ENCODE data around the gene SLC9A9. TPM values are rescaled to one million over a fixed set of nuclear protein-coding genes. Genes with fewer than 3 reads are reported as not detected.
A peak's percentile ranks its signal among the peaks of the same experiment; 100 is the strongest.
"Not testable (repeated sequence)": the region's sequence is repeated elsewhere in the genome, so short reads cannot be mapped to it uniquely, and the experiment has no call there.

The SLC9A9 gene
- total and polyA plus RNA-seq, 2 donors = 20.5 to 21.2 TPM

DNA sequence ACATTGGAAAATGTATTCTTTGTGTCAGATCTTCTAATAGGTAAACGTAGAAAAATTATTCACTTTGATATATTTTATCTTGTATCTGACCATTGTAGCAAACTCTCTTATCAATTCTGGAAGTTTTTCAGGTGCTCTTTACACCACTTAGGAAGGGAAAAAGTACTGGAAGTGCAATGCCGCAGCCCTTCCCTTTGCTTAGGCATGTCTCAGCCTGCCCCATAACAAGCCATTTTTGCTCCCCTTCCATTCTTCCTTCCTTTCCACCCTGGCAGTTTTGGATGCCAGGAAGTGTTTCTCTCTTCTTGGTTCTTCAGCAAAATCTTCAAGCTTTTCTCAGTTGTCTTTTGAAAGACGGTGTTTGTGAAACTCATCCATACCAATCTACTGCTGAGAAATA, 34.9 kb upstream of the SLC9A9 start:
- no peak for DNase-seq (ENCODE audit: low read depth in 6 of 9, low spot score in 9 of 9)
- Histone ChIP-seq H3K27me3 (ENCODE audit: control insufficient read depth in 2 of 2, insufficient read depth in 1 of 2, low read length in 1 of 2) (no peaks in the 10 kb centered on the region), H3K9me3 (ENCODE audit: control insufficient read depth in 2 of 2, insufficient read depth in 1 of 2, low read length in 1 of 2) (no peaks in the 10 kb centered on the region), H3K36me3 (ENCODE audit: control insufficient read depth in 2 of 2, insufficient read depth in 2 of 2, low read length in 1 of 2) (no peaks in the 10 kb centered on the region), H3K27ac (ENCODE audit: low read depth in 1 of 2, low read length in 1 of 2) (no peak overlapping the region), H3K4me1 (ENCODE audit: control insufficient read depth in 2 of 2, insufficient read depth in 2 of 2, low read length in 2 of 2) (no peaks in the 10 kb centered on the region), H3K4me3 (ENCODE audit: low read length in 2 of 2) (no peak overlapping the region)
- 93% methylated on average over 3 of the region's 3 CpGs for WGBS

DNA sequence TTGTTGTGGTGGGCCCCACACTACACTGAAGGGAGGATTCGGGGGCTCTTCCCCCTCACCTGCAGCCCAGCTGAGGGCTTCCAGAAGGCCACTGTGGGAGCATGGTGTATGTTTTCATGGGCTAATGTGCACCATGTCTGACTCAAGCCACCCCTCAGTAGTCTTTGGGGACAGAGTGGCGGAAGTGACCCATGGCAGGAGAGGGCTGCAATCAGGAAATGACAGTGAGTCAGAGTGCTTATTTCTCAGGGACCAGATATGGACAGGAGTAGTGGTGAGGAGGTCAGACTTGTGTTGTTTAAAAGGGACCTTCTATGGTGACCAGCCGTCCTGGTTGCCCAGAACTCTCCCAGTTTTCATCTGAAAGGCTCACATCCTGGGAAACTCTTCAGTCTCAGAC, 32.8 kb upstream of the SLC9A9 start:
- Histone ChIP-seq H3K27ac (ENCODE audit: low read depth in 1 of 2, low read length in 1 of 2) (no peak overlapping the region), H3K27me3 (ENCODE audit: control insufficient read depth in 2 of 2, insufficient read depth in 1 of 2, low read length in 1 of 2) (no peaks in the 10 kb centered on the region), H3K36me3 (ENCODE audit: control insufficient read depth in 2 of 2, insufficient read depth in 2 of 2, low read length in 1 of 2) (no peaks in the 10 kb centered on the region), H3K4me3 (ENCODE audit: low read length in 2 of 2) (no peak overlapping the region), H3K4me1 (ENCODE audit: control insufficient read depth in 2 of 2, insufficient read depth in 2 of 2, low read length in 2 of 2) (no peaks in the 10 kb centered on the region), H3K9me3 (ENCODE audit: control insufficient read depth in 2 of 2, insufficient read depth in 1 of 2, low read length in 1 of 2) (no peaks in the 10 kb centered on the region)
- DNase-seq (ENCODE audit: low read depth in 6 of 9, low spot score in 9 of 9) = no peak
- WGBS = 97% methylated on average over 3 of the region's 3 CpGs

- no peak overlapping the region for H3K27ac ChIP-seq (ENCODE audit: low read depth in 1 of 2, low read length in 1 of 2)
- no peaks in the 10 kb centered on the region for H3K27me3 ChIP-seq (ENCODE audit: control insufficient read depth in 2 of 2, insufficient read depth in 1 of 2, low read length in 1 of 2)
- H3K4me3 ChIP-seq (ENCODE audit: low read length in 2 of 2) = no peak overlapping the region
- H3K9me3 ChIP-seq (ENCODE audit: control insufficient read depth in 2 of 2, insufficient read depth in 1 of 2, low read length in 1 of 2) = no peaks in the 10 kb centered on the region
- no peaks in the 10 kb centered on the region for H3K36me3 ChIP-seq (ENCODE audit: control insufficient read depth in 2 of 2, insufficient read depth in 2 of 2, low read length in 1 of 2)
- H3K4me1 ChIP-seq (ENCODE audit: control insufficient read depth in 2 of 2, insufficient read depth in 2 of 2, low read length in 2 of 2) = no peaks in the 10 kb centered on the region
- DNase-seq (ENCODE audit: low read depth in 6 of 9, low spot score in 9 of 9) = no peak
These were observed 27.3 kb upstream of the SLC9A9 start for GRCh38 chr3:143875546-143875945.

GRCh38 chr3:143873553-143873952, 25.3 kb upstream of the SLC9A9 start:
- not testable (repeated sequence) for H3K36me3 ChIP-seq (ENCODE audit: control insufficient read depth in 2 of 2, insufficient read depth in 2 of 2, low read length in 1 of 2); DNase-seq (ENCODE audit: low read depth in 6 of 9, low spot score in 9 of 9); H3K4me3 ChIP-seq (ENCODE audit: low read length in 2 of 2); H3K9me3 ChIP-seq (ENCODE audit: control insufficient read depth in 2 of 2, insufficient read depth in 1 of 2, low read length in 1 of 2); H3K27me3 ChIP-seq (ENCODE audit: control insufficient read depth in 2 of 2, insufficient read depth in 1 of 2, low read length in 1 of 2); H3K4me1 ChIP-seq (ENCODE audit: control insufficient read depth in 2 of 2, insufficient read depth in 2 of 2, low read length in 2 of 2); H3K27ac ChIP-seq (ENCODE audit: low read depth in 1 of 2, low read length in 1 of 2)
- 94% methylated on average over 5 of the region's 5 CpGs for WGBS

GRCh38 chr3:143865302-143865701, 17.0 kb upstream of the SLC9A9 start:
- Histone ChIP-seq H3K4me1 (ENCODE audit: control insufficient read depth in 2 of 2, insufficient read depth in 2 of 2, low read length in 2 of 2) (no peaks in the 10 kb centered on the region), H3K36me3 (ENCODE audit: control insufficient read depth in 2 of 2, insufficient read depth in 2 of 2, low read length in 1 of 2) (no peaks in the 10 kb centered on the region), H3K9me3 (ENCODE audit: control insufficient read depth in 2 of 2, insufficient read depth in 1 of 2, low read length in 1 of 2) (no peaks in the 10 kb centered on the region), H3K27me3 (ENCODE audit: control insufficient read depth in 2 of 2, insufficient read depth in 1 of 2, low read length in 1 of 2) (no peaks in the 10 kb centered on the region), H3K4me3 (ENCODE audit: low read length in 2 of 2) (no peak overlapping the region), H3K27ac (ENCODE audit: low read depth in 1 of 2, low read length in 1 of 2) (no peak overlapping the region)
- WGBS = 88% methylated on average over 1 of the region's 1 CpG
- no peak for DNase-seq (ENCODE audit: low read depth in 6 of 9, low spot score in 9 of 9)

- peaks cover 4 to 5% of the 10 kb centered on the region in 2 donors for H3K4me1 ChIP-seq (ENCODE audit: control insufficient read depth in 2 of 2, insufficient read depth in 2 of 2, low read length in 2 of 2)
- no peaks in the 10 kb centered on the region for H3K36me3 ChIP-seq (ENCODE audit: control insufficient read depth in 2 of 2, insufficient read depth in 2 of 2, low read length in 1 of 2)
- no peak for DNase-seq (ENCODE audit: low read depth in 6 of 9, low spot score in 9 of 9)
- H3K27me3 ChIP-seq (ENCODE audit: control insufficient read depth in 2 of 2, insufficient read depth in 1 of 2, low read length in 1 of 2) = no peaks in the 10 kb centered on the region
- 95% methylated on average over 3 of the region's 3 CpGs for WGBS
- no peaks in the 10 kb centered on the region for H3K9me3 ChIP-seq (ENCODE audit: control insufficient read depth in 2 of 2, insufficient read depth in 1 of 2, low read length in 1 of 2)
- no peak overlapping the region for H3K4me3 ChIP-seq (ENCODE audit: low read length in 2 of 2)
- H3K27ac ChIP-seq (ENCODE audit: low read depth in 1 of 2, low read length in 1 of 2) = no peak overlapping the region
These were observed 11.4 kb upstream of the SLC9A9 start for GRCh38 chr3:143859465-143860203.

GRCh38 chr3:143856252-143856970, 8.1 kb upstream of the SLC9A9 start:
- H3K9me3 ChIP-seq (ENCODE audit: control insufficient read depth in 2 of 2, insufficient read depth in 1 of 2, low read length in 1 of 2) = no peaks in the 10 kb centered on the region
- WGBS = 95% methylated on average over 9 of the region's 9 CpGs
- no peaks in the 10 kb centered on the region for H3K36me3 ChIP-seq (ENCODE audit: control insufficient read depth in 2 of 2, insufficient read depth in 2 of 2, low read length in 1 of 2)
- H3K4me3 ChIP-seq (ENCODE audit: low read length in 2 of 2) = no peak overlapping the region
- no peak for DNase-seq (ENCODE audit: low read depth in 6 of 9, low spot score in 9 of 9)
- no peak overlapping the region for H3K27ac ChIP-seq (ENCODE audit: low read depth in 1 of 2, low read length in 1 of 2)
- H3K4me1 ChIP-seq (ENCODE audit: control insufficient read depth in 2 of 2, insufficient read depth in 2 of 2, low read length in 2 of 2) = peaks cover 4 to 5% of the 10 kb centered on the region in 2 donors
- no peaks in the 10 kb centered on the region for H3K27me3 ChIP-seq (ENCODE audit: control insufficient read depth in 2 of 2, insufficient read depth in 1 of 2, low read length in 1 of 2)

GRCh38 chr3:143855183-143855582, 6.9 kb upstream of the SLC9A9 start:
- peak in 3 of 9 donors; percentile 12 to 61 (median 36) for DNase-seq (ENCODE audit: low read depth in 6 of 9, low spot score in 9 of 9)
- peaks cover 4 to 10% of the 10 kb centered on the region in 2 donors for H3K4me1 ChIP-seq (ENCODE audit: control insufficient read depth in 2 of 2, insufficient read depth in 2 of 2, low read length in 2 of 2)
- no peaks in the 10 kb centered on the region for H3K9me3 ChIP-seq (ENCODE audit: control insufficient read depth in 2 of 2, insufficient read depth in 1 of 2, low read length in 1 of 2)
- H3K27ac ChIP-seq (ENCODE audit: low read depth in 1 of 2, low read length in 1 of 2) = no peak overlapping the region
- 62% methylated on average over 3 of the region's 3 CpGs for WGBS
- no peaks in the 10 kb centered on the region for H3K36me3 ChIP-seq (ENCODE audit: control insufficient read depth in 2 of 2, insufficient read depth in 2 of 2, low read length in 1 of 2)
- H3K27me3 ChIP-seq (ENCODE audit: control insufficient read depth in 2 of 2, insufficient read depth in 1 of 2, low read length in 1 of 2) = no peaks in the 10 kb centered on the region
- no peak overlapping the region for H3K4me3 ChIP-seq (ENCODE audit: low read length in 2 of 2)

GRCh38 chr3:143851331-143852017, 3.2 kb upstream of the SLC9A9 start:
- peak overlapping the region in 1 of 2 donors; percentile 70 for H3K27ac ChIP-seq (ENCODE audit: low read depth in 1 of 2, low read length in 1 of 2)
- H3K36me3 ChIP-seq (ENCODE audit: control insufficient read depth in 2 of 2, insufficient read depth in 2 of 2, low read length in 1 of 2) = no peaks in the 10 kb centered on the region
- WGBS = 94% methylated on average over 5 of the region's 5 CpGs
- no peak overlapping the region for H3K4me3 ChIP-seq (ENCODE audit: low read length in 2 of 2)
- no peaks in the 10 kb centered on the region for H3K27me3 ChIP-seq (ENCODE audit: control insufficient read depth in 2 of 2, insufficient read depth in 1 of 2, low read length in 1 of 2)
- H3K9me3 ChIP-seq (ENCODE audit: control insufficient read depth in 2 of 2, insufficient read depth in 1 of 2, low read length in 1 of 2) = no peaks in the 10 kb centered on the region
- peaks cover 4 to 18% of the 10 kb centered on the region in 2 donors for H3K4me1 ChIP-seq (ENCODE audit: control insufficient read depth in 2 of 2, insufficient read depth in 2 of 2, low read length in 2 of 2)
- no peak for DNase-seq (ENCODE audit: low read depth in 6 of 9, low spot score in 9 of 9)
